Posterior cingulate gyrus (tissue), 11 donors: ENCODE data around the gene APLP1.
"Not testable (repeated sequence)": the region's sequence is repeated elsewhere in the genome, so short reads cannot be mapped to it uniquely, and the experiment has no call there.

Source experiments
- DNase-seq, 10 donors: peaks; one replicate each; pipeline versions ENCODE4 v3.0.0 to v3.0.0-alpha.2; 2020 to 2021; ENCODE audit warnings: mixed read lengths in 3 of 10
- intact Hi-C: fragments of 100-400 bp; cut with DNase I; formaldehyde crosslinking; loops from one replicate; pipeline ENCODE4 v1.15.1; 2023

The APLP1 gene

DNA sequence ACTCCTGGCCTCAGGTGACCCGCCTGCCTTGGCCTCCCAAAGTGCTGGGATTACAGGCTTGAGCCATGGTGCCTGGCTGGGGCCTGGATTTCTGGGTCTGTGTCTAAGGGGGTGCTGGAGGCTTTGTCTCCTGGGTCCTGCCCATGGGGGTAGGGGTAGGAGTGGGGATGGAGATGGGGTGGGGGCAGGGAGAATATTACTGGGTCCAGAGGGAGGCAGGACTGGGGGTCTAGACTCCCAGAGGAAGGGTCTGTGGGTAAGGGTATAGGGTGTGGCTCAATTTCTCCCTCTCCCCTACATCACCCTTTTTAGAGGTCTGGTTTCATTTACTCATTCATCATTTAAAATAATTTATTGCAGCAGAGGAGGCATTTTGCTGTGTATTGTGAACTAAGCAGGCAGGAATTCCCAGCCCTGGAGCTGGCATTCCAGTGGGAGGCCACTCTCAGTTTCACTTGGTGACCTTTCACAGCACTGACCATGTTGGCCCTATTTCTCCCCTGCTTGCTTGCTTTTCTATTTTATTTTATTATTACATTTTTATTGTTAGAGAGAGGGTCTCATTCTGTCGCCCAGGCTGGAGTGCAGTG, 32.8 kb downstream of the APLP1 start:
- intact Hi-C loops, result no loop called here
- DNase-seq, result peak in 2 of 10 donors; percentile 53 to 79

DNA sequence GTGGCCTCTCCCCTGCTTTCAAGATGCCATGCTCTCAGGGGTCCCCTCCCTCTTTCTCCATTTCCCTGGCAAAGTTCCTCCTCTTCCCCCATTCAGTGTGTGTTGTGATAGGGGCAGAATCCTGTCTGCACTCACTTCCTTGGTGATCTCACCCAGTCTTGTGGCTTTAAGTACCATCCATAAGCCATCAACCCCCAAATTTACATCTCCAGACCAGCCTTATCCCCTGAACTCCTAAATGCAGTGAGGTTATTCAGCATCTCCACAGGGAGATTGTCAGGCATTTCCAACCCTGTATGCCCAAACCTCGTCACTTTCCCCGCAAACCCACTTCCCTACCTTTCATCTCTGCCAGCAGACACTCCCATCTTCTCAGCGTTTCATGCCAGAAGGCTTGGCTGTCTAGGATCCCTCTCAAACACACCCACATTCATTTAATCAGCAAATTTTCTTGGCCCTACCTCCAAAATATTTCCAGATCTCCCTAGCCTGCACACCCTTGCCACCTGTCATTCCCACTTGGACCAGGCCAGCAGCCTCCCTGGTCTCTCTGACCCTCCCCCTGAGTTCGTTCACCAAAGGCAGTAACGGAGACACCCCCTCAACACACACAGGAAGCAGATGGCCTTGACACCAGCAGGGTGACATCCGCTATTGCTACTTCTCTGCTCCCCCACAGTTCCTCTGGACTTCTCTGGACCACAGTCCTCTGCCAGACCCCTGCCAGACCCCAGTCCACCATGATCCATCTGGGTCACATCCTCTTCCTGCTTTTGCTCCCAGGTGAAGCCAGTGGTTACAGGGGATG, 33.7 kb downstream of the APLP1 start, which contains the start of gene HCST:
Gene HCST (plus strand): TSS at position 676 of the 808 bp plus-strand sequence. CDS start 65 bp downstream, at position 741.
- intact Hi-C loops, result no loop called here
- DNase-seq, result peak in 2 of 10 donors; percentile 30 to 69

DNA sequence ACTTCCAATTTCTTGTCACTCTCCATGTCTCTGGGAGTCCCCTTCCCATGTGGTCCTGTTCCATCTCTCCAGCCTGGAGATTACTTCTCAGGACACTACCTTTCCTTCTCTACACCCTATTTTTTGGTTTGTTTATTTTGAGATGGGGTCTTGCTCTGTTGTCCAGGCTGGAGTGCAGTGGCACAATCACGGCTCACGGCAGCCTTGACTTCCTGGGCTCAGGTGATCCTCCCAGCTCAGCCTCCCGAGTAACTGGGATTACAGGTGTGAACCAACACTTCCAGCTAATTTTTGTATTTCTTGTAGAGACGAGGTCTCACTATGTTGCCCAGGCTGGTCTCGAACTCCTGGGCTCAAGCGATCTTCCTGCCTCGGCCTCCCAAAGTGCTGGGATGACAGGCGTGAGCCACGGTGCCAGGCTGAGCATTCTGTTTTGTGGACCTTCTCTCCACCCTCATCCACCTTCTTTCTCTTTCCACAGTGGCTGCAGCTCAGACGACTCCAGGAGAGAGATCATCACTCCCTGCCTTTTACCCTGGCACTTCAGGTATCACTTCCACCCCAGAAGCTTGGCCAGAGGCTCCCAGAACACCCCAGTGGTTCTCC, 34.6 kb downstream of the APLP1 start:
- intact Hi-C loops, result no loop called here
- peak in 2 of 10 donors; percentile 9 to 20 for DNase-seq

DNA sequence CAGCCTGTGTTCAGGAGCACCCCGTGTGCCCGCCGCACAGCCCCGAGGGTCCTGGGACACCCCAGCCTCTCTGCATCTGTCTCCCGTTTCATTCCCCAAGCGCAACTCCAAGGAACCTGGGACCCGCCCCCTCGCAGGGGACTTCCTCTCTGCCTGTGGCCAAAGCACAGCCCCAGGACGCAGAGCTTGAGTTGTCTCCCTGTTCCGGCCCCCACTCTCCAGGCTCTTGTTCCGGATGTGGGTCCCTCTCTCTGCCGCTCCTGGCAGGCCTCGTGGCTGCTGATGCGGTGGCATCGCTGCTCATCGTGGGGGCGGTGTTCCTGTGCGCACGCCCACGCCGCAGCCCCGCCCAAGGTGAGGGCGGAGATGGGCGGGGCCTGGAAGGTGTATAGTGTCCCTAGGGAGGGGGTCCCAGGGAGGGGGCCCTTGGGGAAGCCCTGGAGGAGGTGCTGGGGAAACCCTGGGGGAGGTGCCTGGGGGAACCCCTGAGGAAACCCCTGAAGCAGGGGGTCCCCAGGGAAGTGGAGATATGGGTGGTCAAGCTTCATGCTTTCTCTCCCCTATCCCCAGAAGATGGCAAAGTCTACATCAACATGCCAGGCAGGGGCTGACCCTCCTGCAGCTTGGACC, 35.3 kb downstream of the APLP1 start:
- intact Hi-C loops, result no loop called here
- DNase-seq, result peak; percentile 33 to 94 (median 56)

DNA sequence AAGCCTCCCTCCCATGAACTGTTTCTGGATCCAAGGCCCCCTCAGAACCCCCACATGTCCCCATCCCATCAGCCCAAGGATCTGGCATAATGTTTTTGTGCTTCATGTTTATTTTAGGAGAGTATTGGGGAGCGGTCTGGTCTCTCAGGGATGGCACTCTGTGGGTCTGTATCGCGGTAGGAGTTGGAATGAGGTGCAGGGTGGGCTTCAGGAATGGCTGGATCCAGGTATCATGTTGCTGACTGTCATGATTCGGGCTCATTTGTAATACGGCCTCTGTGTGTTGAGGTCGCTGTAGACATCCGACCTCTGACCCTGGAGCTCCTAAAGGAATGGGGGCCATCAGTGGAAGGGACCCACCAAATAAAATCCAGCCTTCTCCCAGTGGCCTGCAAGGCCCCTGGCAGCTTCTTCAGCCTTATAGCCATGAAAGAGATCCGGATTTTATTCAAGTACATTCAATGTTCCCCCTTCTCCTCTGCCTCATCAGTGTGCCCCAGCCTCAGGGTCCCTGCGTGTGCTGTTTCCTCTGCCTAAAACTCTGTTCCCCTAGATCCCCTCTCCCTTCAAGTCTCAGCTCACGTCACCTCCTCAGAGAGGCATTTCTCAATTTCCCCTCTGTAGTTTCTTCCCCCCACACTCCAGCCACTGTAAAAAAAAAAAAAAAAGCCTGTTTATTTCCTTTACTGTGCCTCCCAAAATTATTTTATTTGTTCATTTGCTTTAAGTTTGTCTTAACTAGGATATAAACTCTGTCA, 36.1 kb downstream of the APLP1 start:
- DNase-seq, result peak in 2 of 10 donors; percentile 7 to 28
- intact Hi-C loops, result no loop called here

DNA sequence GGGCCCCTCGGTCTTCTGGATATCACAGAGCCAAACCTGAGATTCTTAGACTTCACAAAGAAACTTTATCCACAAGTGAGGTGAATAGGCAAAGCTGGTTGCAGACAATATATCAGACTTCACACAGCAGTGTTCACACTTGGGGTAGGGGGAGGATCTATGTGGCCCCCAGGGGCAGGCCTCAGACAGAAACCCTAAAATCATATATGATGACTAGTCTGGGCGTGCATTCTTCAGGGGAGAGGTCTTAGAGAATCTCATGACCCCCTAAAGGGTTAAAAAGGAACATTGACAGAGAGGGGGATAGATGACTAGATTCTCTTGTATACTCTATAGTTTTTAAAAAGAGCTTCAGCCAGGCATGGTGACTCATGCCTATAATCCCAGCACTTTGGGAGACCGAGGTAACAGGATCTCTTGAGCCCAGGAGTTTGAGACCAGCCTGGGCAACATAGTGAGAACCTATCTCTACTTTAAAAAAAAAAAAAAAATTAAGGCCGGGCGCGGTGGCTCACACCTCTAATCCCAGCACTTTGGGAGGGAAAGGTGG, 36.9 kb downstream of the APLP1 start:
- peak in 2 of 10 donors; percentile 25 to 27 for DNase-seq
- intact Hi-C loops, result no loop called here

DNA sequence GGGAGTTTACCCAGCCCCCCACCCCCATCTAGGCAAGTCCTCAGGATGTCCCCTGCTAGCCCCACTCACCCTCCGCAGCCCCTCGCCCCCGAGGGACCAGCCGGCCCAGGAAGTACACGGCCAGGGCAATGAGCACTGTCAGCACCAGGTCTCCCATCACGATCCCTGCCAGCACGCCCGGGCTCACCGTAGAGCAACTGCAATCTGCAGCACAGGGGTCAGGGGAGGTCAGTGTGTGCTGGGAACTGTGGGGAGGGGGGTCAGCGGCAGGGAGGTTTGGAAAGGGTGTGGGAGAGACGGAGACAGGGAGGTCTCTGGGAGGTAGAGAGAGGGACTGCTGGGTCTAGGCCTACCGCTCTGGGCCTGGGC, 39.0 kb downstream of the APLP1 start:
- intact Hi-C loops, result no loop called here
- DNase-seq, result peak in 2 of 10 donors; percentile 35 to 55

DNA sequence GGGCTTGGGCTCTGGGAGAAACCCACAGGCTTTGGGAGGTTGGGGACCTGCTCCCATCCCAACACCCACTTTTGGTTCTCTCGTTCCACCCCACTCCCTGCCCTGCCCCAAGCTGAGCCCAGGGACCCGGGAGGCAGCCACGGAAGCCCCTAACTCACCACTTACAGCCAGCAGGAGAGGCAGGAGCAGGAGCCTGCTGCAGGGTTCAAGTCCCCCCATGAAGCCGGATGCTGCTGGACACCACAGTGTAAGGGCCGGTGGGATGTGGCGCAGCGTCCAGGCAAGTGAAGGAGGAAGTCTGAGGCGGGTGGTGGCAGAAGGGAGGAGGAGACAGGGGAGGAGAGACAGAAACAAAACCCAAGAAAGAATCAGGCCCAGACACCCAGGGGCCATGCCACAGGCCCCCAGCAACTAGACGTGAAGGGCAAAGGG, 39.7 kb downstream of the APLP1 start, which contains the start of gene TYROBP:
Gene TYROBP (minus strand): TSS at position 286 of the 432 bp plus-strand sequence. CDS start 67 bp downstream, at position 219.
- peak in 3 of 10 donors; percentile 30 to 69 (median 60) for DNase-seq
- intact Hi-C loops, result no loop called here

DNA sequence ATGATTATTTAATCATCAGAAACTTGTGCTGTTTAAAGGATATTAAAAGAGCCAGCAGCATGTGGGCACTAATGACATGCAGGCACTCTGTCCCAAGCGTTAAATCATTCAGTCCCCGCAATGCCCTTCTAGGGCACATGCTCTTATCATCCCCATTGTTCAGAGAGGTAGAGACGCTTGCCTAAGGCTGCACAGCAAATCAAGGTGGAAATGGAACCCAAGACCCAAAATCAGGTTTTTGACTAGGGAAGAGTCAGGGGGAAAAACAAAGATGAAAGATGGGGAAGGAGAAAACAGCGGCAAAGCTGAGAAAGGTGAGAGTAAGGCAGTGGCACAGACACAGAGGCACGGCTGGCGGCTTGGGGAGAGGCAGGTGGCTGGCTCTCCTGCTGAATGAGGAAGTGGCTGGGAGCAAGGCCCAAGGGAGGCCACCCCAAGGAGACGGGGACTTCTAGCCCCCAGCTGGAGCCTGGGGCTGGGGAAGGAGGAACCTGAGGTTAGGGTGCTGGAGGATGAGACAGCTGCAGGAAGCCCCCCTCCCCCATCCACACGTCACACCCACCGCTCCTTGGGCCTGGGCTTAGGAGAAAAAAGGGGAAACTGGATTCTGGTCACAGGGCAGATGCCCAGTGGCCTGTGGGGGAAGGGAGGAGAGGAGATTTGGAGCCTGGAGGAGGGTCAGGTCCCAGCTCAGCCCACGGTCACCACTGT, 40.8 kb downstream of the APLP1 start:
- peak in 9 of 10 donors; percentile 17 to 92 (median 39) for DNase-seq
- intact Hi-C loops, result no loop called here

DNA sequence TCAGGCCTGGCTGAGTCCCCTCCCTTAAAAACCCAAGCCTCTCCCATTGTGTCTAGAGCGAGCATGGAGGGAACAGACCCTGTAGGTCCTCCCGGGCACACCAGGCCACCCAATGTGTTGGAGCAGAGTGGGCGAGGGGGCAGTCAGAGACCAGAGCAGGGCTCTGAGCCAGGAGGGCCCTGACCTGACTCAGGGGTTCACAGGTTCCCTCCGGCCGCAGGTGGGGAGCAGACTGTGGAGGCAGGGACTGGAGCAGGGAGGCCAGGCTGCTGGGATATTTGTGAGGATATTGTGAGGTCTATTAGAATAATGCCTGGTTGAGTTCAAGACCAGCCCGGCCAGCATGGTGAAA, 41.3 kb downstream of the APLP1 start:
- peak in 2 of 10 donors; percentile 67 to 75 for DNase-seq
- intact Hi-C loops, result no loop called here

DNA sequence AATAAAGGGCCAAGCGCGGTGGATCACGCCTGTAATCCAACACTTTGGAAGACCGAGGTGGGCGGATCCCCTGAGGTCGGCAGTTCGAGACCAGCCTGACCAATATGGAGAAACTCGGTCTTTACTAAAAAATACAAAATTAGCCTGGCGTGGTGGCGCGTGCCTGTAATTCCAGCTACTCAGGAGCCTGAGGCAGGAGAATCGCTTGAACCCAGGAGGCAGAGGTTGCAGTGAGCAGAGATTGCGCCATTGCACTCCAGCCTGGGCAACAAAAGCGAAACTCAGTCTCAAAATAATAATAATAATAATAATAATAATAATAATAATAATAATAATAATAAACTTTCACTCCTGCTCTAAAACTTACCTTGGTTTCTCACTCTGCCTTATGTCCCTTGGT, 42.0 kb downstream of the APLP1 start:
- intact Hi-C loops, result not testable (repeated sequence)
- DNase-seq, result peak in 2 of 10 donors; percentile 2 to 35

DNA sequence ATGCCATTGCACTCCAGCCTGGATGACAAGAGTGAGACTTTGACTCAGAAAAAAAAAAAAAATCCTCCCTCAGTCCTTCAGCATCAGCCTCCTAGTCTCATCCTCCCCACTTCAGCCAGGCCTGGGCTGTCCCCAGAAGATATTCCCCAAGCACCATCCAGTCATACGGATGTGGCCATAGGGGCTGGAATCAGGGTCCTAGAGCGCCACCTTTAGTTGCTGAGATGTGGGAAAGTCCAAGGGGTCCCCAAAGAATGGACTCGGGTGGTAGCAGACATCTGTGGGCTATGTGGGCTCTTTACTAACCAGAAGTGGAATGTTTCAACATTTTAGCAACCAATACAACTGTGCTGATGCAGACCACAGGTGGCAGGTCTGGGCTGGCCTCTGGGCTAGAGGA, 42.8 kb downstream of the APLP1 start:
- DNase-seq, result peak in 2 of 10 donors; percentile 12 to 44
- intact Hi-C loops, result no loop called here

DNA sequence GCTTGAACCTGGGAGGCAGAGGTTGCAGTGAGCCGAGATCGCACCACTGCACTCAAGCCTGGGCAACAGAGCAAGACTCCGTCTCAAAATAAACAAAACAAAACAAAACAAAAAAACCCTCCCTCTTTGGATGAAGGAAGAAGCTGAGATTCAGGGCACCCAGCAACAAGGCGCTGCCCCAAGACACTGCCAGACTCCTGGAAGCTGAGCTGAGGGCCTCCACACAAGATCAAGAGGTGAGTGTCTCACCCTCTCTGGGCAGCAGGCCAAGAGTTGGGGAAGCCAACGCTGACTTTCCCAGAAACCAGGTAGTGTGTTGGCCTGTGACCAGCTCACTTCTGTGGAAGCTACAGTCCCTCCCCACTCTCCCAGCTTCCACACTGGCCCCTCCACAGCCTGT, 43.4 kb downstream of the APLP1 start:
- DNase-seq, result peak in 2 of 10 donors; percentile 72 to 80
- intact Hi-C loops, result no loop called here

DNA sequence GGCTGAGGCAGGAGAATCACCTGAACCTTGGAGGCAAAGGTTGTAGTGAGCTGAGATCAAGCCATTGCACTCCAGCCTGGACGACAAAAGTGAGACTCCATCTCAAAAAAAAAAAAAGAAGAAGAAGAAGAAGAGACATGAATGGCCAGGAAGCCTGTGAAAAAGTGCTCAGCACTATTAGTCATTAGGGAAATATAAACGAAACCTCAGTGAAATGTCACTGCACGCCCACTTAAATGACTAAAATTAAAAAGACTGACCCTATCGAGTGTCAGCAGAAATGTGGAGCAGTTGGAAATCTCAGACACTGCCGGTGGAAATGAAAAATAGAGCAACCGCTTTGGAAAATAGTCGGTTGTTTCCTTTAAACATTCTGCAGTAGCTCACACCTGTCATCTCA, 45.2 kb downstream of the APLP1 start:
- peak in 1 of 10 donors; percentile 19 for DNase-seq
- intact Hi-C loops, result no loop called here

DNA sequence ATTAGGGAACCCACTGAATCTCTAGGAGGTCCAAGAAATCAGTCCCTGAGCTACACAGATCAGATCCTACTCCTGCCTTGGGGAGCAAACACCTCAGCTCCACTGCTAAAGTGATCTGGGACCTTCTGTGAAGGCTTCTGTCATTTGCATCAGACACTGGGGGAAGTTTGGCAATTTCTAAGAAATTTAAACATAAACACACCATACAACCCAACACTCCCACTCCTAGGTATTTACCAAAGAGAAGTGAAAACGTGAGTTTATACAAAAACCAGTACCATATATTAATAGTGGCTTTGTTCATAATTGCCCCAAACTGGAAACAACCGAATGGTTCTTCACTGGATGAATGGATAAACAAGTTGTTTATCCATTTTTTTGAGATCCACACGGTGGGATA, 47.1 kb downstream of the APLP1 start:
- intact Hi-C loops, result no loop called here

DNA sequence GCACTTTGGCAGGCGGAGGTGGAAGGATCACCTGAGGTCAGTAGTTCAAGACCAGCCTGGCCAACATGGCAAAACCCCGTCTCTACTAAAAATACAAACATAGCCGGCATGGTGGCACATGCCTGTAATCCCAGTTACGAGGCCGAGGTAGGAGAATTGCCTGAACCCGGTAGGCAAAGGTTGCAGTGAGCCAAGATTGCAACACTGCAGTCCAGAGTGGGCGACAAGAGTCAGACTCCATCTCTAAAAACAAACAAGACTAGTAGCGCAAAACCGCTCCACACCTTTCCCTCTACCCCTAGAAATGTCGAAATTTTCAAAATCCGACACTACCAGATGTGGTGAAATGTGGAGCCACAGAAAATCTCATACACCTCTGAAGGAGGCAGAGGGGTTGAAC, 50.9 kb downstream of the APLP1 start:
- intact Hi-C loops, result no loop called here
- DNase-seq, result peak in 2 of 10 donors; percentile 6 to 24

More for the DNA sequence above, 47.1 kb downstream of the APLP1 start:
- no peak for DNase-seq

DNA sequence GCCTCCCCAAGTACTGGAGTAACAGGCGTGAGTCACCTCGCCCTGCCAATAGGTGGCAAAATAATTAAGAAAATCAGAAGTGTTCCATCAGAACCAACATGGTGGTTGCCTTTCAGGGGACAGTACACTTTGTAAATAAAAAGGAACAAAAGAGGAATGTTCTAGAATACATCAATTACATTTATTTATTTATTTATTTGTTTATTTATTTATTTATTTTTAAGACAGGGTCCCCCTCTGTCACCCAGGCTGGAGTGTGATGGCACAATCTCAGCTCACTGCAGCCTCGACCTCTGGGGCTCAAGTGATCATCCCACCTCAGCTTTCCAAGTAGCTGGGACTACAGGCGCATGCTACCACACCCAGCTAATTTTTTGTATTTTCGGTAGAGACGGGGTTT, 52.6 kb downstream of the APLP1 start:
- intact Hi-C loops, result no loop called here
- peak in 1 of 10 donors; percentile 8 for DNase-seq

DNA sequence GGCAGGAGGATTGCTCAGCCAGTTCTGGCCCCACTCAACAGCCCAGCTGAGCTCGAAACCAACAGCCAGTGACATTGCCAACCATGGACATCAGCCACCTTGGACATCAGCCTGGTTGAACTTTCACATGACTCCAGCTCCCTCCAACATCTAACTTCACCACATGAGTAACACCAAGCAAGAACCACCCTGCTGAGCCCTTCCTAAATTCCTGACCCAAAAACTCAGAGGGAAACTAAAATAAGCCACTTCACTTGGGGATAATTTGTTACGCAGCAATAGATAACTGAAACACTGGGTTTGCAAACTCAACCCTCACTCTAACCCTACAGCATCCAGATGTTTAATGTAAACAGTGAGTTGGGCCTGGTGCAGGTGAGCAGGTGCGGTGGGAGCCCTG, 57.1 kb downstream of the APLP1 start:
- DNase-seq, result peak in 2 of 10 donors; percentile 8 to 10
- intact Hi-C loops, result no loop called here

DNA sequence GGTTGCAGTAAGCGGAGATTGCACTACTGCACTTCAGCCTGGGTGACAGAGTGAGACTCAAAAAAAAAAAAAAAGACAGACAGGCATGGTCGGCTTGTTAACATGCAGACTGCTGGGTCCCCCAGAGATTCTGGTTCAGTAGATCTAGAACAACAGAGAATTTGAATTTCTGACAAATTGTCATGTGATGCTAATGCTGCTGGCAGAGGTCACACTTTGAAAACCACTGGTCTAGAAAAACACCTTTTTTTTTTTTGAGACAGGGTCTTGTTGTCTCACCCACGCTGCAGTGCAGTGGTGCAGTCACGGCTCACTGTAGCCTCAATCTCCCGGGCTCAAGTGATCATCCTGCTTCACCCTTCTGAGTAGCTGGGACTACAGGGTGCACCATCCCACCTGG, 60.1 kb downstream of the APLP1 start:
- intact Hi-C loops, result no loop called here
- peak in 1 of 10 donors; percentile 0 for DNase-seq
